Activated CD8-positive, alpha-beta memory T cell treated with anti-CD3 and anti-CD28 coated beads for 24 hours (primary cell): ENCODE results near the gene FAM3B.

Source experiments
- DNase-seq: peaks from one replicate; pipeline ENCODE4 v3.0.0-alpha.2; 2020

Gene FAM3B

GRCh38 chr21:41369920-41370839, 53.6 kb downstream of the FAM3B start:
- DNase-seq: peak; percentile 72

GRCh38 chr21:41370840-41371684, 54.5 kb downstream of the FAM3B start:
- no peak for DNase-seq

GRCh38 chr21:41371685-41372030, 55.1 kb downstream of the FAM3B start:
- DNase-seq: no peak

- DNase-seq: no peak
Observed at GRCh38 chr21:41373253-41373652, 56.7 kb downstream of the FAM3B start.

- DNase-seq: no peak
Observed at GRCh38 chr21:41373763-41374162, 57.2 kb downstream of the FAM3B start.

GRCh38 chr21:41374177-41374712, 57.6 kb downstream of the FAM3B start:
- DNase-seq: no peak

DNA sequence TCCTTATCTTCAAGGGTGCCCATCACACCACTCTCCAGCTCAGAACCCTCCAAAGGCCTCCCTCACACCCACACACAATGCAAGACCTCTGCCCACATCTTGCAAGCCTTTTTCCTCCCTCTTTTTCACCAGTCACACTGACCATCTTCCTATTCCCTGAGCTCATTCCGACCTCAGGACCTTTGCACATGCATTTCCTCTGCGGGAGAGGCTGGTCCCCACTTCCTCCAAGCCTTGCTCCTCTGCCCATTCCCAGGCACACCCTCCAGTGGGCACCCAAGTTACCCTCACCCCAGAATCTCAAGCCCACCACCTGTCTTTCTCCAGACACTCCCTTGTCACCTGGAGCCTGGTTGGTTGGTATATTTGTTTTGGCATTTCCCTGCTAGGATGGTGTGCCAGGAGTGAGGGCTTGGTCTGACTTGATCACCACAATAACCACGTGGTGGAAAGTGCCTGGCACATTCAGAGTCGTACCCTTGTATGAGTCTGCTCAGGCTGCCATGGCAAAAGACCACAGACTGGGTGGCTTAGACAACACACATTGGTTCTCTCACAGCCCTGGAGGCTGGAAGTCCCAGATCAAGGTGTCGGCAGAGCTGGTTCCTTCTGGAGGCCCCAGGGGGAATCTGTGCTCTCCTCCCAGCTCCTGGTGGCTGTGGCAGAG, 58.4 kb downstream of the FAM3B start:
- no peak for DNase-seq

DNA sequence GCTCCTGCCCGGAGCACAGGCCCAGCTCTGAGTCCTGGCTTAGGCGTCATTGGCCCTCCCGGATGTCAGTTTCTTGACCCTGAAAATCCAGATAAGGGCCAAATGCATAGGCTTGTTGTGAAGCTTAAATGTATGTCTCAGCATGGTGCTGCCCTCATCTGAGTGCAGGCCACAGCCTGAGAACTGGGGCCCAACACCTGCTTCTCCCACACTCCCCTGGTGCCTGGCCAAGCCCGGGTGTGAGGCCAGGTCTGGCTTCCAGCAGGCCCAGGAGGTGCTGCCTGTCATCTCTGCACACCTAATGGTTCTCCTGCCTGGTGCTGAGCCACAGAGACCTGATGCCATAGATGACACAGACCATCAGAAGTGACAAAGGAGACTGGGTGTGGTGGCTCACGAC, 59.3 kb downstream of the FAM3B start:
- no peak for DNase-seq

DNA sequence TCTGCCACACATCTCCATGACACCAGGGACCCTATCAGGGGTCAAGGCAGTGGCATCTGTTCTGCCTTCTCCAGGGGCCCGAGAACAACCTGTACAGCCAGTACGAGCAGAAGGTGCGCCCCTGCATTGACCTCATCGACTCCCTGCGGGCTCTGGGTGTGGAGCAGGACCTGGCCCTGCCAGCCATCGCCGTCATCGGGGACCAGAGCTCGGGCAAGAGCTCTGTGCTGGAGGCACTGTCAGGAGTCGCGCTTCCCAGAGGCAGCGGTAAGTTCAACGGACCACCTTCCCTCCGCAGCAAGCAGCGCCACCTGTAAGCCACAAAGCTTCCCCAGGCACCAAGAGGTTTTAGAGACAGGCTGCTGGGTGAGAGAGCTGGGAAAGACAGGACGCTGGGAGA, 61.1 kb downstream of the FAM3B start:
- DNase-seq: peak; percentile 52

GRCh38 chr21:41378849-41379248, 62.2 kb downstream of the FAM3B start:
- no peak for DNase-seq

GRCh38 chr21:41379901-41380300, 63.3 kb downstream of the FAM3B start:
- DNase-seq: no peak

DNA sequence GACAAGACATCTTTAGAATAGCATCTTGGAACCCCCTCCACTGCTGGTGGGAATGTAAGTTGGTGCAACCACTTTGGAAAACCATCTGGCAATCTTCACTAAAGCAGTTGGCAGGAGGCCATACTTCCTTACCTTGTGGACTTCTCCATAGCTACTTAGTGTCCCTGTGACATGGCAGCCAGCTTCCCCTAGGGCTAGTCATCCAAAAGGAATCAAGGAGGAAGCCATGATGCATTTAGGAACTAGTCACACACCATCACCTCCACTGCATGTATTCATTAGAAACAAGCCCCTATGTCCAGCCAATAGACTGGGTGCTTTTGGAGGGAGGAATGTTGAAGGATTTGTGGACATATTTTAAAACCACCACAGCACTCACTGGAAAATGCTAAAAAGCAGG, 65.1 kb downstream of the FAM3B start:
- DNase-seq: no peak

- no peak for DNase-seq
Observed at GRCh38 chr21:41387042-41387819, 70.6 kb downstream of the FAM3B start.

GRCh38 chr21:41387824-41388223, 71.2 kb downstream of the FAM3B start:
- DNase-seq: no peak

GRCh38 chr21:41388259-41388658, 71.7 kb downstream of the FAM3B start:
- no peak for DNase-seq

DNA sequence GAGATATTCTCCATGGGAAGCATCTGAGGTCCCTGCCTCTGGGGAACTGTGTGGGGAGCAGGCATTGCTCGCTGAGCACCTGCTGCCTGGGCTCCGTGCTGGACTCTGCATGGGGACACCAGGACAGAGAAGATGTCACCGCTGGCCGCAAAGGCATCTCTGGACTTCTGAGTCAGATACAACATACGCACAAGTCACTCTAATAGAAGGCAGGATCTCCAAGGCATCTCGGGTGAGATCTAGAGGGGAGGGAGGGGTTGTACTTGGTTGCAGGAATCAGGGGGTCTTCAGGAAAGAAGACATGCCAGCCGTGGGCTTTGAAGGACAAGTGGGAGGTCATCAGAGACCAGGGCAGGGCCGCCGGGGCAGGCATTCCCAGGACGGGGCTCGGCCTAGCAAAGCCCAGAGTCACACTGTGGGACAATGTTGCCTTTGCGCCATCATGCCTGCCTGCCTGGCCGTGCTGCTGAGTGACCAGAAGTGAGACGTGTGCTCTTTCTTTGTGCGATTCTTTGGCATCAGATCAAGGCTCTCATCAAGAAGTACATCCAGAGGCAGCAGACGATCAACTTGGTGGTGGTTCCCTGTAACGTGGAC, 73.5 kb downstream of the FAM3B start:
- DNase-seq: no peak

GRCh38 chr21:41393876-41394465, 77.4 kb downstream of the FAM3B start:
- peak; percentile 35 for DNase-seq

DNA sequence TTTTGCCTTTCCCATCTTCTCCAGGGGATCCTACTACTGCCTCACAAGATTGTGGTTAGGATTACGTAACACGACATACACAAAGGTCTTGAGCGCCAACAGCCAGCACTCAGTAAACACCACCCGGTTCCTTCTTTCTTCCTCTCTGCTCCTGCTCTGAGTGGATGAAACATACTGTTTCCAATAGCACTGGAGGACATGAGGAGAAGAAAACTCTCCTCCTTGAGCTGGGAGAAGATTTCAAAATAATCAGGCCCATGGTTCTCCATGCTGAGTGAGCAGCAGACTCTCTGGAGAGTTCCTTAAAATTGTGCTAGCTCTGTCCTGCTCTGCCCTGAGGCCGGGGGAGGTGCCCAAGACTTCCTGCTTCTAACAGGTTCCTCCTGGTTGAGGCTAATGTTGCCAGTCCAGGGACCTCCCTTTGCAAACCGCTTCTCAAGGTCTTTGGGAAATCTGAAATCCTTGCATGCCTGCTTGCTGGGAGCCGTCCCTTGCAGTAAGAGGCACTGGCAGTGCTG, 80.0 kb downstream of the FAM3B start:
- peak; percentile 35 for DNase-seq

DNA sequence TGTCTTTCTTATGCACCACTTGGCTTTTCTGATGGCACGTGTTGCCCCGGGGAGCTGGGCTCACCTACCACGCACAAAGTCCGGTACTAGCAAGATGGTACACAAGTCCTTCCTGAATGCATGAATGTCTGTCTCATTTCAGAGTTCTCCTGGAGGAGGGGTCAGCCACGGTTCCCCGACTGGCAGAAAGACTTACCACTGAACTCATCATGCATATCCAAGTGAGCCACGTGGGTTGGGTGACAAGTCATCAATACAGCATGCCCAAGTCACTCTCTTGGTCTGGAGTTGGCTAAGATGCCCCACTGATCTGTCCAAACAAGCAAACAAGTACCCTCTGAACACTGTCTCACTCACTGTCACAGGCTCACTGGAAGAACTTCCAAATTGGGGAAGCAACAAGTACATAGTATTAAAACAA, 80.9 kb downstream of the FAM3B start:
- peak; percentile 40 for DNase-seq

- no peak for DNase-seq
Observed at GRCh38 chr21:41398251-41398650, 81.7 kb downstream of the FAM3B start.

GRCh38 chr21:41398831-41399230, 82.2 kb downstream of the FAM3B start:
- DNase-seq: peak; percentile 15
